Measurements from ENCODE around the gene LHX8. TPM values are rescaled to one million over a fixed set of nuclear protein-coding genes. Genes with fewer than 3 reads are reported as not detected.
A peak's percentile ranks its signal among the peaks of the same experiment; 100 is the strongest.
"Not testable (repeated sequence)": the region's sequence is repeated elsewhere in the genome, so short reads cannot be mapped to it uniquely, and the experiment has no call there.

Gene LHX8
- total and polyA plus RNA-seq, 5 donors, result not detected

- no peak overlapping the region for H3K4me3 ChIP-seq (ENCODE audit: low read length)
- 27% methylated on average over 1 of the region's 1 CpG for WGBS
- no peaks in the 10 kb centered on the region for H3K4me1 ChIP-seq (ENCODE audit: control insufficient read depth, insufficient read depth, low read length)
- no peaks in the 10 kb centered on the region for H3K27me3 ChIP-seq (ENCODE audit: control insufficient read depth, insufficient read depth)
- intact Hi-C loops (cut with DNase I), result no loop called here
- H3K27ac ChIP-seq (ENCODE audit: low read length), result no peak overlapping the region
- ATAC-seq, result peak; percentile 18 to 68
- no peaks in the 10 kb centered on the region for H3K9me3 ChIP-seq (ENCODE audit: control insufficient read depth, low read length)
- no peak for DNase-seq
These were observed 38.4 kb downstream of the LHX8 start for GRCh38 chr1:75172556-75172955.

GRCh38 chr1:75174031-75174760 lies 40.0 kb downstream of the LHX8 start:
- WGBS, result 72% methylated on average over 2 of the region's 2 CpGs
- no peak for DNase-seq
- no peak overlapping the region for H3K4me3 ChIP-seq (ENCODE audit: low read length)
- intact Hi-C loops (cut with DNase I), result no loop called here
- no peaks in the 10 kb centered on the region for H3K27me3 ChIP-seq (ENCODE audit: control insufficient read depth, insufficient read depth)
- H3K27ac ChIP-seq (ENCODE audit: low read length), result no peak overlapping the region
- ATAC-seq, result no peak
- H3K4me1 ChIP-seq (ENCODE audit: control insufficient read depth, insufficient read depth, low read length), result no peaks in the 10 kb centered on the region
- no peaks in the 10 kb centered on the region for H3K9me3 ChIP-seq (ENCODE audit: control insufficient read depth, low read length)

- H3K27me3 ChIP-seq (ENCODE audit: control insufficient read depth, insufficient read depth); H3K4me1 ChIP-seq (ENCODE audit: control insufficient read depth, insufficient read depth, low read length); H3K27ac ChIP-seq (ENCODE audit: low read length); intact Hi-C loops (cut with DNase I); H3K9me3 ChIP-seq (ENCODE audit: control insufficient read depth, low read length); ATAC-seq; H3K4me3 ChIP-seq (ENCODE audit: low read length): not testable (repeated sequence)
- DNase-seq, result peak in 1 of 3 donors; percentile 21
- 85% methylated on average over 13 of the region's 13 CpGs for WGBS
These were observed 47.2 kb downstream of the LHX8 start for GRCh38 chr1:75181214-75181955.

- Histone ChIP-seq H3K4me1 (ENCODE audit: control insufficient read depth, insufficient read depth, low read length) (no peaks in the 10 kb centered on the region), H3K9me3 (ENCODE audit: control insufficient read depth, low read length) (no peaks in the 10 kb centered on the region), H3K27me3 (ENCODE audit: control insufficient read depth, insufficient read depth) (no peaks in the 10 kb centered on the region), H3K27ac (ENCODE audit: low read length) (no peak overlapping the region), H3K4me3 (ENCODE audit: low read length) (no peak overlapping the region)
- intact Hi-C loops (cut with DNase I), result no loop called here
- no peak for ATAC-seq
- 36% methylated on average over 1 of the region's 1 CpG for WGBS
- DNase-seq, result no peak
These were observed 54.7 kb downstream of the LHX8 start for GRCh38 chr1:75188892-75189291.

- H3K27me3 ChIP-seq (ENCODE audit: control insufficient read depth, insufficient read depth), result peaks cover 2% of the 10 kb centered on the region
- 38% methylated on average over 1 of the region's 1 CpG for WGBS
- DNase-seq, result no peak
- no peak overlapping the region for H3K27ac ChIP-seq (ENCODE audit: low read length)
- no peaks in the 10 kb centered on the region for H3K9me3 ChIP-seq (ENCODE audit: control insufficient read depth, low read length)
- no peak overlapping the region for H3K4me3 ChIP-seq (ENCODE audit: low read length)
- intact Hi-C loops (cut with DNase I), result no loop called here
- ATAC-seq, result no peak
- no peaks in the 10 kb centered on the region for H3K4me1 ChIP-seq (ENCODE audit: control insufficient read depth, insufficient read depth, low read length)
These were observed 64.0 kb downstream of the LHX8 start for GRCh38 chr1:75198163-75198562.

GRCh38 chr1:75198761-75199160 lies 64.6 kb downstream of the LHX8 start:
- Histone ChIP-seq H3K27ac (ENCODE audit: low read length) (no peak overlapping the region), H3K27me3 (ENCODE audit: control insufficient read depth, insufficient read depth) (peaks cover 2% of the 10 kb centered on the region), H3K4me1 (ENCODE audit: control insufficient read depth, insufficient read depth, low read length) (no peaks in the 10 kb centered on the region), H3K4me3 (ENCODE audit: low read length) (no peak overlapping the region), H3K9me3 (ENCODE audit: control insufficient read depth, low read length) (no peaks in the 10 kb centered on the region)
- WGBS, result 88% methylated on average over 1 of the region's 1 CpG
- ATAC-seq (no peak), DNase-seq (no peak)
- intact Hi-C loops (cut with DNase I), result no loop called here

GRCh38 chr1:75202751-75203150 lies 68.6 kb downstream of the LHX8 start:
- WGBS, result 87% methylated on average over 4 of the region's 4 CpGs
- ATAC-seq (no peak), DNase-seq (no peak)
- intact Hi-C loops (cut with DNase I), result loop anchor here in 3 of 4 donors (2.0 to 10.0 kb wide), 3 partner anchors 428 to 432 kb away; no protein-coding TSS in a partner anchor
- H3K4me1 ChIP-seq (ENCODE audit: control insufficient read depth, insufficient read depth, low read length), result no peaks in the 10 kb centered on the region
- H3K4me3 ChIP-seq (ENCODE audit: low read length), result no peak overlapping the region
- no peaks in the 10 kb centered on the region for H3K27me3 ChIP-seq (ENCODE audit: control insufficient read depth, insufficient read depth)
- no peak overlapping the region for H3K27ac ChIP-seq (ENCODE audit: low read length)
- no peaks in the 10 kb centered on the region for H3K9me3 ChIP-seq (ENCODE audit: control insufficient read depth, low read length)

GRCh38 chr1:75203415-75204277 lies 69.5 kb downstream of the LHX8 start:
- DNase-seq (no peak), ATAC-seq (peak in 1 of 2 donors; percentile 58)
- no peak overlapping the region for H3K27ac ChIP-seq (ENCODE audit: low read length)
- H3K4me1 ChIP-seq (ENCODE audit: control insufficient read depth, insufficient read depth, low read length), result no peaks in the 10 kb centered on the region
- H3K9me3 ChIP-seq (ENCODE audit: control insufficient read depth, low read length), result no peaks in the 10 kb centered on the region
- intact Hi-C loops (cut with DNase I), result loop anchor here in 3 of 4 donors (2.0 to 10.0 kb wide), 3 partner anchors 429 to 433 kb away; no protein-coding TSS in a partner anchor
- WGBS, result 25% methylated on average over 8 of the region's 8 CpGs
- H3K4me3 ChIP-seq (ENCODE audit: low read length), result no peak overlapping the region
- H3K27me3 ChIP-seq (ENCODE audit: control insufficient read depth, insufficient read depth), result no peaks in the 10 kb centered on the region

GRCh38 chr1:75208862-75209261 lies 74.7 kb downstream of the LHX8 start:
- H3K9me3 ChIP-seq (ENCODE audit: control insufficient read depth, low read length), result no peaks in the 10 kb centered on the region
- intact Hi-C loops (cut with DNase I), result loop anchor here in 2 of 4 donors (5.0 to 10.0 kb wide), 2 partner anchors 434 to 437 kb away; no protein-coding TSS in a partner anchor
- no peak overlapping the region for H3K4me3 ChIP-seq (ENCODE audit: low read length)
- DNase-seq (no peak), ATAC-seq (no peak)
- H3K27me3 ChIP-seq (ENCODE audit: control insufficient read depth, insufficient read depth), result no peaks in the 10 kb centered on the region
- no peaks in the 10 kb centered on the region for H3K4me1 ChIP-seq (ENCODE audit: control insufficient read depth, insufficient read depth, low read length)
- no peak overlapping the region for H3K27ac ChIP-seq (ENCODE audit: low read length)
